Prostate gland (tissue), 2 donors: ENCODE measurements around the gene LHFPL3. TPM values are rescaled to one million over a fixed set of nuclear protein-coding genes. Genes with fewer than 3 reads are reported as not detected.

Source experiments
- DNase-seq: peaks from one replicate; pipeline ENCODE4 v3.0.0-alpha.2; 2019; ENCODE audit warnings: low spot score
- H3K27ac ChIP-seq, 2 donors: fragments of 200-600 bp; sonication (generic); 2 replicates each; pipeline ENCODE4 v1.5.1; 2017 to 2019
- H3K27me3 ChIP-seq: fragments of 200-600 bp; sonication (generic); replicated peaks from 2 replicates; pipeline ENCODE4 v1.5.1; 2019; ENCODE audit not compliant: insufficient read depth
- H3K36me3 ChIP-seq, 2 donors: fragments of 200-600 bp; sonication (generic); 1 replicate in 1 of 2; 2 replicates in 1 of 2; pipeline versions ENCODE4 v1.5.1 to v1.8.1; 2017 to 2019
- H3K4me1 ChIP-seq: fragments of 200-600 bp; sonication (generic); replicated peaks from 2 replicates; pipeline ENCODE4 v1.5.1; 2019
- H3K4me3 ChIP-seq, 2 donors: fragments of 200-600 bp; sonication (generic); 2 replicates each; pipeline ENCODE4 v1.5.1; 2017 to 2019
- H3K9me3 ChIP-seq: fragments of 200-600 bp; sonication (generic); 2 replicates; pipeline ENCODE4 v1.5.1; 2017
- POLR2A ChIP-seq: fragments of 450-650 bp; IDR thresholded peaks from one replicate; pipeline ENCODE4 v1.6.1; 2016; ENCODE audit warnings: antibody characterized with exemption, mild to moderate bottlenecking
- POLR2AphosphoS5 ChIP-seq: sonication (generic); formaldehyde crosslinking; IDR thresholded peaks from one replicate; pipeline ENCODE4 v1.6.1; 2017; ENCODE audit warnings: antibody characterized with exemption
- WGBS: methylation state at CpG from one replicate; pipeline ENCODE4 v1.1.5; 2018; 5-methylcytosine and 5-hydroxymethylcytosine counted together
- intact Hi-C: fragments of 100-400 bp; cut with DNase I; formaldehyde crosslinking; loops from one replicate; pipeline ENCODE4 v1.14.2; 2022
- total RNA-seq, 2 donors: library from RNA; depleted of rRNA; stranded (reverse); fragments of >200 nt; gene quantifications; one replicate each; pipeline ENCODE4 v1.1.0, GENCODE V29; 2016
- TF ChIP-seq, protein P1 (sequence below), 4 experiments: fragments of 200-600 bp in 2 of 4; fragments of 450-650 bp in 2 of 4; sonication (generic) in 2 of 4; IDR thresholded peaks; 1 replicate in 3 of 4; 2 replicates in 1 of 4; pipeline ENCODE4 v1.5.1; 2016 to 2019; ENCODE audit warnings: antibody characterized with exemption in 4 of 4, mild to moderate bottlenecking in 2 of 4, moderate library complexity in 2 of 4

The LHFPL3 gene
- total RNA-seq, 2 donors from 2014 or later, result 0.14 TPM; not detected in 1

DNA sequence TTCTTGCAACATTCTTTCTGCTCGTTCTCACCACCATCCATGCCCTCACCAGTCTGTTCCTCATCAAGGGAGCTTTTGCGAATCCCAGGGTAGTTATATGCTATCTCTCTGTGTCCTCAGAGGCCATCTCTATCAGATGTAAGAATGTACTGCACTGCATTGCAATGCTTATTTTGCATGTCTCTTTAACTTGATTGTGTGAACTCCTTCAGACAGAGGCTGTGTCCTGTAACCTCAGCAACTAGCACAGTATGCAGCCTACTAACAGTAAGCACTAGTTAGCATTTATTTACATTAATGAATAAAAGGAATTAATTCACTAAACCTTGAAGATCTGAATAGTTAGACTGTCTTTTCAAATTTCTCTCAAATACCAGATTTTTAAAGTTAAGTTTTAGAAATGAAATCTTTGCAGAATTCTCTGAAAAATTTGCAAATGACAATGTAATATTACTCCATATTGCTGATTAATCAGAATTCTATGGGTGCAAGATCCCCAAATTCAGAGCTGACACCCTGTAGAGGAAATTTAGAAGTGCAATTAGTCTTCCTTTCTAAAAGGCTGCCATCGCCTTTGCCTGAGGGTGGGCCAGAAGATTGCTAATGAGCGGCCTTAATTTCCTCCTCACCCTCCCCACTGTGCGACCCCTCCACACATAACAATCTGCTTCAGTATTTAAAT lies 10.3 kb upstream of the LHFPL3 start:
- intact Hi-C loops, result no loop called here
- H3K4me3 ChIP-seq, result no peak overlapping the region
- WGBS, result 72% methylated on average over 5 of the region's 5 CpGs
- no peaks in the 10 kb centered on the region for H3K27me3 ChIP-seq
- no peaks in the 10 kb centered on the region for H3K9me3 ChIP-seq
- no peak overlapping the region for H3K27ac ChIP-seq
- H3K4me1 ChIP-seq, result no peaks in the 10 kb centered on the region
- no peak for TF ChIP-seq POLR2A
- TF ChIP-seq, protein P1, sequence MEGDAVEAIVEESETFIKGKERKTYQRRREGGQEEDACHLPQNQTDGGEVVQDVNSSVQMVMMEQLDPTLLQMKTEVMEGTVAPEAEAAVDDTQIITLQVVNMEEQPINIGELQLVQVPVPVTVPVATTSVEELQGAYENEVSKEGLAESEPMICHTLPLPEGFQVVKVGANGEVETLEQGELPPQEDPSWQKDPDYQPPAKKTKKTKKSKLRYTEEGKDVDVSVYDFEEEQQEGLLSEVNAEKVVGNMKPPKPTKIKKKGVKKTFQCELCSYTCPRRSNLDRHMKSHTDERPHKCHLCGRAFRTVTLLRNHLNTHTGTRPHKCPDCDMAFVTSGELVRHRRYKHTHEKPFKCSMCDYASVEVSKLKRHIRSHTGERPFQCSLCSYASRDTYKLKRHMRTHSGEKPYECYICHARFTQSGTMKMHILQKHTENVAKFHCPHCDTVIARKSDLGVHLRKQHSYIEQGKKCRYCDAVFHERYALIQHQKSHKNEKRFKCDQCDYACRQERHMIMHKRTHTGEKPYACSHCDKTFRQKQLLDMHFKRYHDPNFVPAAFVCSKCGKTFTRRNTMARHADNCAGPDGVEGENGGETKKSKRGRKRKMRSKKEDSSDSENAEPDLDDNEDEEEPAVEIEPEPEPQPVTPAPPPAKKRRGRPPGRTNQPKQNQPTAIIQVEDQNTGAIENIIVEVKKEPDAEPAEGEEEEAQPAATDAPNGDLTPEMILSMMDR (IDR thresholded peaks at IDR 0.05), result no peak
- no peak for TF ChIP-seq POLR2AphosphoS5
- no peak for DNase-seq
- H3K36me3 ChIP-seq, result no peaks in the 10 kb centered on the region

DNA sequence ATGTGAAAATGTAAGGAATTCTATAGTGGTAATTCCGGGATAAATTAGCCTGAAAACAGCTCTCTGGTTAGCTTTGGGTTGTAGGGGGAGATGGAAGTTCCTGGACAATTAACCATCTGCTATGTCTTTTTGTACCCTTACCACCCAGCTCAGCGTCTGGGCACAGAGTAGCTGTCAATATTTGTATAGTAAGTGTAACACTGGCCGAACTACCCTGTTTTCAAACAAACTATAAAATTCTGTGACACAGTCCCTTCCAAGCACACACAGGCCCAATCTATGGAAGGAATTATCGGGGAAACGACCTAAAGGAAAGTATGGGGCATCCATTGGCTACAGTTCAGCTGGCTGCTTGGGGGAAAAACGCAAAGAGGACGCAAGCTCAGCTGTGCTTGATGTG lies 869 bp upstream of the LHFPL3 start:
- Histone ChIP-seq H3K4me3 (peak overlapping the region in 1 of 2 donors; percentile 21), H3K9me3 (no peaks in the 10 kb centered on the region), H3K27me3 (peaks cover 8% of the 10 kb centered on the region), H3K4me1 (no peaks in the 10 kb centered on the region), H3K36me3 (no peaks in the 10 kb centered on the region), H3K27ac (no peak overlapping the region)
- TF ChIP-seq, protein P1 (IDR thresholded peaks at IDR 0.05), result no peak
- no peak for TF ChIP-seq POLR2AphosphoS5
- TF ChIP-seq POLR2A, result no peak
- WGBS, result 27% methylated on average over 7 of the region's 7 CpGs
- intact Hi-C loops, result no loop called here
- peak; percentile 13 for DNase-seq

DNA sequence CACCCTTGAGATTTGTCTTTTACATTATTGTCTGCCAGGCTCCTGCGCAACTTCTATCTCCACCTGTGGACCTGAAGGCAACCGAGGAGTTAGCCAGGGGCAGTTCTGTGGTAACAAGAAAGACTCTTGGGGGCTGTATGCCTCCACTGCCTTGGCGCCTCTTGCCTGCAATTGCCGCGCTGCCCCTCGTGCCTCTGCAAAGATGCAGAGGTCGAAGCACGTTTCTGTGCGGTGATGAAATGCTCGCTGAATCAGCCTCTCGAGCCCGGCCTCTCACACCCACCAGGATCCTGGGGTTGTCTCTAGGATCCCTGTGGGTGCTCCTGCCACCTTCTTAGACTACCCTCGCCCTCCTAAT lies 486 bp upstream of the LHFPL3 start:
- no peak overlapping the region for H3K27ac ChIP-seq
- 5% methylated on average over 13 of the region's 13 CpGs for WGBS
- TF ChIP-seq POLR2AphosphoS5, result no peak
- peak overlapping the region in 1 of 2 donors; percentile 21 for H3K4me3 ChIP-seq
- H3K9me3 ChIP-seq, result no peaks in the 10 kb centered on the region
- intact Hi-C loops, result no loop called here
- H3K27me3 ChIP-seq, result peaks cover 8% of the 10 kb centered on the region
- H3K36me3 ChIP-seq, result no peaks in the 10 kb centered on the region
- H3K4me1 ChIP-seq, result no peaks in the 10 kb centered on the region
- no peak for DNase-seq

DNA sequence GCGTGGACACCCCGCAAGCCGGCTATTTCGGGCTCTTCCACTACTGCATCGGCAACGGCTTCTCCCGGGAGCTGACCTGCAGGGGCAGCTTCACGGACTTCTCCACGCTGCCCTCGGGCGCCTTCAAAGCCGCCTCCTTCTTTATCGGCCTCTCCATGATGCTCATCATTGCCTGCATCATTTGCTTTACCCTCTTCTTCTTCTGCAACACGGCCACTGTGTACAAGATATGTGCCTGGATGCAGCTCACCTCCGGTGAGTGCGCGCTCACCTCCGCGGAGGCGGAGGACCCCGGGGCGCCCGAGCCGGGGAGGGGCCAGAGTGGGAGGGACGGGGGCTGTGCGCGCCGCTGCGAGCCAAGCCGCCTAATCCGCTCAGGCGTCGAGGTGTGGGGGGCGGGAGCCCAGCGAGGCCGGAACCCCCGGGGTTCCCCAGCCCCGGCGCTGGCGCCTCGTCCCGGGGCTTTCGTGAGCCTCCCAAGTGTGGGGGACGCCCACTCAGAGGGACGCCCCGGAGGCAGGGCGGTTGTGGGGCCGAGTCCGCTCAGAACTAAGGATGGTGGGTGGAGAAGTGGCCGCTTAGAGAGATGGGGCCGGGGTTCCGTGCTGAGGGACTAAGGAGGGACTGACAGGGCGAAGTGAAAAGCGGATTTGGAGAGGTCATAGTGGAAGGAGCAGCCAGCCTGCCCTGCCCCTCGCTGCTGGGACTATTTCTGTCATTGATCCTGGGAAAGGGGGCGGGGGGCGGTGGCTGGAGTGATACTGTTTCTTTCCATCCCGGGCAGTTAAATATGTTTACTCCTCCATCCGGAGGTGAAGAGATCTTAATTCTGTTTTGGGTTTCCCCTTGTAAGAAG lies 795 bp downstream of the LHFPL3 start:
- intact Hi-C loops, result no loop called here
- Histone ChIP-seq H3K36me3 (no peaks in the 10 kb centered on the region), H3K27ac (no peak overlapping the region), H3K27me3 (peaks cover 8% of the 10 kb centered on the region), H3K4me3 (peak overlapping the region; percentile 10 to 21), H3K4me1 (no peaks in the 10 kb centered on the region), H3K9me3 (no peaks in the 10 kb centered on the region)
- 2% methylated on average over 59 of the region's 59 CpGs for WGBS
- no peak for DNase-seq
- no peak for TF ChIP-seq POLR2AphosphoS5
- TF ChIP-seq POLR2A, result no peak
- TF ChIP-seq, protein P1 (IDR thresholded peaks at IDR 0.05), result no peak

DNA sequence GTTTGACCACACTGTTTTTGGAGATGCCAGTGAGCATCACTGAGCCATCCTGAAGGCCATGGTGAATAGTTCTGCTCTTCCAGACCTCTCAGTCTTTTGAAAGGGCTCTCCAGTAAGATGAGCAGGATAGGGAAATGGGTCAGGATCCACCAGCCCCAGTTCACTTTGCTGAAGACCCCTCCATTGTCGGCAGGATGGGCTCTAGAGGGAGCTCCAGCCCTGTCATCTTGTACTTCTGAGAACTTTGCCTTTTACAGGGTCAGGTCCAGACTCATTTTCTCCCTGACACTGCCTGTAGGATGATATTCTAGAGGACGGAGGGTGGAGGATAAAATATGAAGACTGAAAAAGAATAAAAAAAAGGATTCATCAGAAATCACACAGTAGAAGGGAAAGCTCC lies 13.1 kb downstream of the LHFPL3 start:
- no peak overlapping the region for H3K4me3 ChIP-seq
- H3K27ac ChIP-seq, result no peak overlapping the region
- no peaks in the 10 kb centered on the region for H3K36me3 ChIP-seq
- WGBS, result 10% methylated on average over 2 of the region's 2 CpGs
- H3K9me3 ChIP-seq, result no peaks in the 10 kb centered on the region
- no peaks in the 10 kb centered on the region for H3K4me1 ChIP-seq
- intact Hi-C loops, result no loop called here
- TF ChIP-seq, protein P1 (IDR thresholded peaks at IDR 0.05), result no peak
- TF ChIP-seq POLR2AphosphoS5 (no peak), POLR2A (no peak)
- DNase-seq, result no peak
- H3K27me3 ChIP-seq, result no peaks in the 10 kb centered on the region
